Ishikawa (cell line): Measurements from ENCODE around the gene GNAS.

Experiments used
- CEBPB ChIP-seq: IDR thresholded peaks from 2 replicates; pipeline ENCODE4 v1.6.1; 2012
- CREB1 ChIP-seq: IDR thresholded peaks from 2 replicates; pipeline ENCODE4 v1.6.1; 2012; ENCODE audit warnings: low read depth
- EGR1 ChIP-seq: IDR thresholded peaks from 2 replicates; pipeline ENCODE4 v1.6.1; 2012
- EP300 ChIP-seq: IDR thresholded peaks from 2 replicates; pipeline ENCODE4 v1.6.1; 2012; ENCODE audit warnings: borderline replicate concordance
- MAX ChIP-seq: IDR thresholded peaks from 2 replicates; pipeline ENCODE4 v1.6.1; 2012
- NFIC ChIP-seq: IDR thresholded peaks from 2 replicates; pipeline ENCODE4 v1.6.1; 2012
- RAD21 ChIP-seq: IDR thresholded peaks from 2 replicates; pipeline ENCODE4 v1.6.1; 2012; ENCODE audit warnings: low read depth
- REST ChIP-seq: IDR thresholded peaks from 2 replicates; pipeline ENCODE4 v1.6.1; 2012; ENCODE audit warnings: low read depth, mild to moderate bottlenecking
- TAF1 ChIP-seq: IDR thresholded peaks from 2 replicates; pipeline ENCODE4 v1.6.1; 2012; ENCODE audit warnings: low read depth, mild to moderate bottlenecking
- YY1 ChIP-seq: IDR thresholded peaks from 2 replicates; pipeline ENCODE4 v1.6.1; 2012; ENCODE audit warnings: low read depth
- ZBTB7A ChIP-seq: IDR thresholded peaks from 2 replicates; pipeline ENCODE4 v1.6.1; 2012; ENCODE audit warnings: low read depth

- no peak for TF ChIP-seq EP300
- no peak for TF ChIP-seq CEBPB
- TF ChIP-seq MAX: no peak
- TF ChIP-seq CREB1: no peak
- no peak for TF ChIP-seq REST
- no peak for TF ChIP-seq ZBTB7A
- no peak for TF ChIP-seq TAF1
- TF ChIP-seq RAD21: no peak
- TF ChIP-seq YY1: no peak
- no peak for TF ChIP-seq EGR1
- no peak for TF ChIP-seq NFIC
These were observed 2.3 kb downstream of the GNAS start for GRCh38 chr20:58854638-58855471.
